Heart left ventricle (tissue), 16 donors: ENCODE data around the gene PIGW. TPM values are rescaled to one million over a fixed set of nuclear protein-coding genes. Genes with fewer than 3 reads are reported as not detected.

Experiments
- ATAC-seq, 4 donors: fragments of 200-7000 bp; cut with Tn5 transposase; one replicate each; pipeline ENCODE4 v1.9.1; 2020 to 2022; ENCODE audit warnings: moderate library complexity in 4 of 4, mild to moderate bottlenecking in 3 of 4, moderate number of reproducible peaks in 1 of 4
- DNase-seq, 5 donors: peaks; one replicate each; pipeline ENCODE4 v3.0.0-alpha.2; 2020
- H3K27ac ChIP-seq, 12 donors: fragments of 200-600 bp; sonication (generic) in 4 of 12; one replicate each; pipeline versions ENCODE4 v1.5.0 to v1.8.0; 2016 to 2022; ENCODE audit warnings: mild to moderate bottlenecking in 2 of 12
- H3K27me3 ChIP-seq, 9 donors: fragments of 200-600 bp; sonication (generic) in 2 of 9; one replicate each; pipeline versions ENCODE4 v1.5.1 to v1.8.0; 2016 to 2022; ENCODE audit warnings: mild to moderate bottlenecking in 3 of 9
- H3K36me3 ChIP-seq, 9 donors: fragments of 200-600 bp; sonication (generic) in 2 of 9; one replicate each; pipeline versions ENCODE4 v1.5.0 to v1.8.0; 2018 to 2022; ENCODE audit warnings: mild to moderate bottlenecking in 2 of 9
- H3K4me1 ChIP-seq, 12 donors: fragments of 200-600 bp; sonication (generic) in 4 of 12; one replicate each; pipeline versions ENCODE4 v1.5.0 to v1.8.0; 2016 to 2022; ENCODE audit warnings: mild to moderate bottlenecking in 3 of 12
- H3K4me3 ChIP-seq, 12 donors: fragments of 200-600 bp; sonication (generic) in 4 of 12; one replicate each; pipeline versions ENCODE4 v1.5.0 to v1.8.0; 2017 to 2022; ENCODE audit warnings: mild to moderate bottlenecking in 9 of 12, moderate library complexity in 4 of 12
- H3K9me3 ChIP-seq, 12 donors: fragments of 200-600 bp; sonication (generic) in 4 of 12; one replicate each; pipeline versions ENCODE4 v1.5.0 to v1.8.0; 2016 to 2022; ENCODE audit warnings: mild to moderate bottlenecking in 1 of 12
- CTCF ChIP-seq, 12 donors: fragments of 200-600 bp; sonication (generic) in 4 of 12; IDR thresholded peaks; one replicate each; pipeline versions ENCODE4 v1.5.0 to v1.8.0; 2018 to 2022; ENCODE audit warnings: antibody characterized with exemption in 12 of 12, mild to moderate bottlenecking in 5 of 12
- POLR2A ChIP-seq, 2 donors: fragments of 450-650 bp; IDR thresholded peaks; one replicate each; pipeline ENCODE4 v1.6.1; 2017; ENCODE audit warnings: antibody characterized with exemption in 2 of 2, mild to moderate bottlenecking in 2 of 2, moderate library complexity in 2 of 2
- WGBS, 4 donors: extraction: QIAGEN DNeasy Blood & Tissue Kit in 2 of 4; methylation state at CpG; one replicate each; pipeline versions ENCODE4 v1.1.5 to v1.1.7; 2013 to 2018; 5-methylcytosine and 5-hydroxymethylcytosine counted together
- intact Hi-C, 10 donors: fragments of 100-400 bp; cut with DNase I; formaldehyde crosslinking; loops; one replicate each; pipeline versions ENCODE4 v1.11.1 to v1.14.2; 2022
- polyA plus RNA-seq, 2 donors: library from polyadenylated mRNA; stranded (reverse); fragments of 200-250 nt; gene quantifications; one replicate each; pipeline ENCODE4 v1.2.3, GENCODE V29; 2013
- total RNA-seq, 9 donors: library from RNA; depleted of rRNA in 2 of 9; stranded (reverse); fragments of >200 nt in 2 of 9; fragmentation: NEBNext Ultra II Directional in 3 of 9; extraction: Animal tissue kit (Norgen Biotek cat#: 25700) in 3 of 9; gene quantifications; one replicate each; pipeline versions ENCODE4 v1.1.0 to v1.2.4, GENCODE V29; 2016 to 2023
- donor health status: ischemic (EF 13 %, LVEDD 7.1; RV severe dilation, severe dysfunction).
- donor health status: healthy with polysubstance abuse.
- donor health status: DM: no; HTN: yes; CAD: no.
- donor health status: DM: no; HTN: no; CAD: no.
- donor health status: ischemic (EF 25% LVEDD 6.9; RV normal size, moderate dysfunction).
- donor health status: ischemic (EF 25% LVEDD 5.7; RV mildly dilated, moderate dysfunction).
- donor health status: healthy.
- donor health status: DM: yes; HTN: yes; CAD: no.
- donor health status: ischemic (EF 35%, LVEDD 5.7; RV mildly dilated, moderate dysfunction).
- donor health status: nonischemic (EF 11% LVEDD 7.7; RV severe dilation, severe dysfunction).
- donor health status: DM: yes; HTN: yes; CAD: no.
- donor health status: PGD.
- donor health status: ischemic (EF 29% LVEDD 5.4; RV normal size, mild dysfunction).
- donor health status: nonischemic (EF 23%, LVEDD 6.1; RV moderate dilation, normal function).

Gene PIGW
- total and polyA plus RNA-seq, 11 donors, result 2.1 to 8.9 (median 5.7) TPM

GRCh38 chr17:36486204-36487194 lies 48.3 kb upstream of the PIGW start, which contains the start of gene ZNHIT3:
Gene ZNHIT3, plus strand, starts transcription at chr17:36486681. Its CDS starts 19 bp downstream, at chr17:36486700.
- ATAC-seq, result peak; percentile 91 to 98 (median 97)

GRCh38 chr17:36493956-36494355 lies 40.8 kb upstream of the PIGW start:
- DNase-seq (no peak), ATAC-seq (no peak)
- TF ChIP-seq POLR2A (IDR thresholded peaks at IDR 0.05) (no peak), CTCF (IDR thresholded peaks at IDR 0.05) (no peak)
- intact Hi-C loops, result loop anchor here in 1 of 10 donors (5.0 kb wide), 1 partner anchor 38 kb away; the partner anchor contains the start of genes MYO19 and PIGW
- 79 to 92% (median 87%) methylated on average over 1 of the region's 1 CpG for WGBS, 4 donors
- peaks cover 0 to 83% (median 70%) of the 10 kb centered on the region in 9 donors for H3K36me3 ChIP-seq
- no peaks in the 10 kb centered on the region for H3K27me3 ChIP-seq
- peaks cover 0 to 11% (median 0%) of the 10 kb centered on the region in 12 donors for H3K4me1 ChIP-seq
- H3K27ac ChIP-seq, result no peak overlapping the region
- no peak overlapping the region for H3K4me3 ChIP-seq
- H3K9me3 ChIP-seq, result peaks cover 0 to 4% (median 0%) of the 10 kb centered on the region in 12 donors

More at GRCh38 chr17:36486204-36487194, 48.3 kb upstream of the PIGW start, which contains the start of gene ZNHIT3:
- peak within 1 kb of the TSS; percentile 63 to 88 (median 80) for H3K27ac ChIP-seq
- H3K36me3 ChIP-seq, result peaks cover 0 to 10% (median 0%) of the 10 kb centered on the region in 9 donors
- H3K27me3 ChIP-seq, result peaks cover 0 to 14% (median 0%) of the 10 kb centered on the region in 9 donors
- intact Hi-C loops, result loop anchor here in 8 of 10 donors (5.0 to 10.0 kb wide), 7 partner anchors 46 to 512 kb away; partner anchors contain the start of genes MYO19 (in 4 of the 8), PIGW (in 4 of the 8), DHRS11 (in 1 of the 8) and GGNBP2 (in 1 of the 8)
- H3K4me3 ChIP-seq, result peak within 1 kb of the TSS; percentile 74 to 99 (median 96)
- H3K9me3 ChIP-seq, result peaks cover 0 to 4% (median 0%) of the 10 kb centered on the region in 12 donors
- peaks cover 2 to 40% (median 29%) of the 10 kb centered on the region in 12 donors for H3K4me1 ChIP-seq
- WGBS, 4 donors, result 0 to 1% (median 1%) methylated on average over 30 to 73 of the region's 73 CpGs
- peak; percentile 92 to 95 (median 93) for DNase-seq
- TF ChIP-seq POLR2A (IDR thresholded peaks at IDR 0.05) (peak in 1 of 2 donors; percentile 64), CTCF (IDR thresholded peaks at IDR 0.05) (no peak)

GRCh38 chr17:36494674-36495073 lies 40.1 kb upstream of the PIGW start:
- WGBS, 4 donors, result 84 to 92% (median 91%) methylated on average over 5 of the region's 5 CpGs
- intact Hi-C loops, result loop anchor here in 2 of 10 donors (5.0 kb wide), 2 partner anchors 38 to 43 kb away; partner anchors contain the start of genes MYO19 (in 1 of the 2) and PIGW (in 1 of the 2)
- TF ChIP-seq CTCF (IDR thresholded peaks at IDR 0.05) (no peak), POLR2A (IDR thresholded peaks at IDR 0.05) (no peak)
- H3K36me3 ChIP-seq, result peaks cover 0 to 86% (median 75%) of the 10 kb centered on the region in 9 donors
- peaks cover 0 to 12% (median 0%) of the 10 kb centered on the region in 12 donors for H3K4me1 ChIP-seq
- no peak overlapping the region for H3K27ac ChIP-seq
- no peak overlapping the region for H3K4me3 ChIP-seq
- peaks cover 0 to 4% (median 0%) of the 10 kb centered on the region in 12 donors for H3K9me3 ChIP-seq
- ATAC-seq, result no peak
- DNase-seq, result no peak
- no peaks in the 10 kb centered on the region for H3K27me3 ChIP-seq
